NCI-H1930 (cell line): ENCODE measurements around the gene PDGFD.

Experiments
- DNase-seq, 2 experiments: peaks; one replicate each; lab custom pipeline; 2025; lab: John Stamatoyannopoulos, UW

Gene PDGFD

GRCh38 chr11:103958475-103959215 is 205.3 kb downstream of the PDGFD start:
- no peak for DNase-seq

GRCh38 chr11:103953797-103954486 is 210.0 kb downstream of the PDGFD start:
- peak; percentile 20 to 33 for DNase-seq

DNA sequence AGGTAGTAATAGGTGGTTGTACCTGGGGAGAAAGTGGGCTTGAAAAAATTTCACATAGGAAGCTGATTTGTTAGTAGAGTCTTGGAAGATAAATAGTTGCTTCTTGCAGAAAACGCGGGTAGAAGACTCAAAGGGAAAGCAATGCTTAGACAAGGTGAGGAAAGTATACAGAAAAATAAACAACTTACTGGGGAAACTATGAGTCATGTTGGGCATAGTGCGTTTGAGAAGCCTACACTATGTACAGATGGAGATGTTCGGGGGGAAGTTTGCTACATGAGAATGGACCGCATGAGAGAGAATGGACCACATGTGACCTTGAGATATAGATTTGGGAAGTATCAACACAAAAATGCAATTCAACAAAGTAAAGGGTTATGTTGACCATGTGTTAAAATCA is 214.2 kb downstream of the PDGFD start:
- no peak for DNase-seq

DNA sequence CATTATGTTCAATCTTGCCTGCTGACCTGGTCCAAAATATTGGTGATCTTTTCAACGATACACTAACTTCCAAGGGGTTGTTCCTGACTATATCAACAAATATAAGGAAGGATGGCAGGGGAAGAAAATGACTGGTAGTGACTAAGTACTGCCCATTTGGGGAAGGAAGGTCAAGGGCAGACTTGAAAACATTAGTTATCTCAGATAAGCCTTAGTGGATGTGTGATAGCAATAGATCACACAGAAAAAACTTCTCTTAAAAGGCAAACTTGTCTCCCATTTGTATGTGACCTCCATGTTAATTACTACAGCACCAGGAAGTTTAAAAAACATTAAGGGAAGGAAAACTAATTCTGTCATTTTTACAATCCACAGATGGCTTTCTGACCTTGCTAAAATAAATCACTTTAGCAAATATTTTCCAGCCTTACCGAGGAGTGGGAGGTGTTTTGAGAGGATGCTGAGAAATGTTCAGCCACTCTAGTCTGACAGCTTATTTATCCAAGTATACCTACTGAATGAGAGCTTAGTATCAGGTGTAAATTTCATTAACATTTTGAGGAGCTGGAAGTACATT is 215.7 kb downstream of the PDGFD start:
- no peak for DNase-seq

GRCh38 chr11:103947546-103947919 is 216.4 kb downstream of the PDGFD start:
- no peak for DNase-seq

- DNase-seq: no peak
Measured at GRCh38 chr11:103946793-103947545, 217.0 kb downstream of the PDGFD start.

- no peak for DNase-seq
Measured at GRCh38 chr11:103944251-103944940, 219.6 kb downstream of the PDGFD start.

DNA sequence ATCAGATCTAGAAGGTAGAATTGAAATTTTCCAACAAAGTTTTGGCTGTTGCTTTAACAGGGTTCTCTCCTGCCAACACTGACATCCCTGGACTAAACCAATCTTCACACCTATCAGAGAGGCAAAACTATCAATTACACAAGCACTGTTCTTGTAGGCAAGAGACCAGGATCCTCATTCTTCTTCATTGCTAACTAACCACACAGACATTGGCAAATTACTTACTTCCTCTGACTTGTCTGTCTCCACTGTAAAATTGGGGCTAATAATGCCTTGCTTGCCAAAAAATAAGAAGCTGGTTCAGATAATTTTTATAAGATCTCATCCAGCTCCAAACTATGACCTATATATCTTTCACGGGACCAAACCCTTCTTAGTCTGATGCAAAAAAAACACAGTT is 221.3 kb downstream of the PDGFD start:
- DNase-seq: no peak

GRCh38 chr11:103940551-103940950 is 223.4 kb downstream of the PDGFD start:
- DNase-seq: no peak

DNA sequence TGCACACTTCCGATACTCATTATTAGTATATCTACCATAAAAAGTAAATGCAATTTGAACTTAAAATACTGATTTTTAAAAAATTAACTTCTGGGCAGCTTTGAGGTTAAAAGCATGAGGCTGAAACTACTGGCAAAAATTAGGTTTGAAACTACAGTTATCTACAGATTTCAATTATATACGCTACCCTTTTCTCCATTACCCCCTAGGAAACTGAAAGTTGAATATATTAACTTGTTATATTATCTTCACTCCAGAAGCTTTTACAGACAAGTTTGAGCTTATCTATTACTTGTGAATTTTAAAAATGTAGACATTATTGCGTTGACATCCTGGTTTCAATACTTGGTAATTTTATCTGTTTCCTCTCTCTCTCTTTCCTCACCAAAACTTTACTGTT is 224.3 kb downstream of the PDGFD start:
- DNase-seq: no peak

DNA sequence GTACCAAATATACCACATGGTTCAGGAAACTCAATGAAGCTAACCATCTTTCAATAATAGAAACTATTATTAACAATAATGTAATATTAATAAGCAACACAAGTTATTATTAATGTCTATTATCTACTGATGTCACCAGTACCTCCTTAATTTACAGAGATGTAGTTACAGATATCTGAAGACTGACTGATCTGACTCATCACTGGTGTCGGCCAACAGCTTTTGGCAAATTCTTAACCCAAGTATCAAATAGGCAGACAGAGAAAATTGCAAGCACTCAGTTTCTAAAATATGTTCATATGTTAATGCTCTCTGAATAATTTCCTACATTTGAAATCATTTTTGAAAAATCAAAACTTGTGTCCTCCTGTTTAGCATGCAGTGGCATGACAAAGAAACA is 227.9 kb downstream of the PDGFD start:
- DNase-seq: no peak

GRCh38 chr11:103935219-103935618 is 228.7 kb downstream of the PDGFD start:
- no peak for DNase-seq

- DNase-seq: no peak
Measured at GRCh38 chr11:103929170-103929903, 234.6 kb downstream of the PDGFD start.

DNA sequence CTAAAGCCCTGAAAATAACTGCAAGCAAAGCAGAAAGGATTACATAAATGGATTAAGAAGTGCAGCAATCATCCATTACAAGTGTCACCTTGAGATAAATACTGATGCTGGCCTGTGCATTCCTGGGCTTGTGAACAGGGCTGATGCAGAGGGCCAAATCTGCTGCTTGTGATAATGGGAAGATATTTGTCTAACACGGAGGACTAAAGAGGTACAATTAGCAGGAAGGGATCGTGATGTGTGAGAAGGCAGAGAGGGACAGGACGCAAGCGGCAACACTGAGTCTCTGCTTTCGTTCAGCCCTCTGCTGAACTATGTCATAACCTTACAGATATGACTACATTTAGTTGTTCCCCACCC is 235.2 kb downstream of the PDGFD start:
- no peak for DNase-seq

- DNase-seq: no peak
Measured at GRCh38 chr11:103928040-103928801, 235.7 kb downstream of the PDGFD start.

DNA sequence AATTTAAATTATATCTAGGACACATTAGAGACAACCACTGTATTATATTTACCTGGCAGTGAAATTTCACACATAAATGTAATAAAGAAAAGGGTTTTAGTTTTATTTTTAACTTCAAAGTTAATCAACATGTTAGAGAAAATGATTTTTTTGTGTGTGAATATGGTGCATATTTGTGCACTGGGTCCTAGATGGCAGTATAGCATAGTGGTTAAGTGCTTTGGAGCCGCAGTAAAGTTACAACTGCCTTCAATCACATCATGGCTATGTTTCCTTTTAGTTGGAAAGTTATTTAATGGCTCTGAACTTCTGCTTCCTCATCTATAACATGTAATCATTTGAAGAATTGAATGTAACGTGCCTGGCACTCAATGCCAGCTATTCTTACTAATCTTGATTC is 236.4 kb downstream of the PDGFD start:
- DNase-seq: no peak

GRCh38 chr11:103926990-103927389 is 237.0 kb downstream of the PDGFD start:
- no peak for DNase-seq

GRCh38 chr11:103924166-103925013 is 239.6 kb downstream of the PDGFD start:
- DNase-seq: no peak

- DNase-seq: no peak
Measured at GRCh38 chr11:103923451-103923931, 240.5 kb downstream of the PDGFD start.

GRCh38 chr11:103920933-103921332 is 243.0 kb downstream of the PDGFD start:
- no peak for DNase-seq
